Nephron (organoid): ENCODE results near the gene TNFSF11.

Experiments
- H3K27ac Mint-ChIP-seq, 3 experiments: 2 replicates each; pipeline ENCODE4 v1.8.0; 2020; ENCODE audit warnings: mixed read lengths in 3 of 3, mild to moderate bottlenecking in 2 of 3, moderate library complexity in 1 of 3
- H3K27me3 Mint-ChIP-seq: 2 replicates; pipeline ENCODE4 v1.8.0; 2021; ENCODE audit warnings: low read depth, mild to moderate bottlenecking, moderate library complexity, mixed read lengths
- H3K36me3 Mint-ChIP-seq: 2 replicates; pipeline ENCODE4 v1.8.0; 2020; ENCODE audit warnings: low read depth, mixed read lengths
- H3K4me1 Mint-ChIP-seq: 2 replicates; pipeline ENCODE4 v1.8.0; 2020; ENCODE audit warnings: mixed read lengths
- H3K4me3 Mint-ChIP-seq, 3 experiments: 2 replicates each; pipeline ENCODE4 v1.8.0; 2020; ENCODE audit warnings: mild to moderate bottlenecking in 3 of 3, mixed read lengths in 3 of 3, moderate library complexity in 2 of 3
- H3K9me3 Mint-ChIP-seq: 2 replicates; pipeline ENCODE4 v1.8.0; 2020; ENCODE audit warnings: mixed read lengths
- TF ChIP-seq, protein P1 (sequence below), 3 experiments: fragments of 200-600 bp; sonication (generic); IDR thresholded peaks; one replicate each; pipeline ENCODE4 v1.5.0; 2021; ENCODE audit warnings: antibody characterized with exemption in 3 of 3; ENCODE audit not compliant: unreplicated experiment in 3 of 3

Gene TNFSF11

DNA sequence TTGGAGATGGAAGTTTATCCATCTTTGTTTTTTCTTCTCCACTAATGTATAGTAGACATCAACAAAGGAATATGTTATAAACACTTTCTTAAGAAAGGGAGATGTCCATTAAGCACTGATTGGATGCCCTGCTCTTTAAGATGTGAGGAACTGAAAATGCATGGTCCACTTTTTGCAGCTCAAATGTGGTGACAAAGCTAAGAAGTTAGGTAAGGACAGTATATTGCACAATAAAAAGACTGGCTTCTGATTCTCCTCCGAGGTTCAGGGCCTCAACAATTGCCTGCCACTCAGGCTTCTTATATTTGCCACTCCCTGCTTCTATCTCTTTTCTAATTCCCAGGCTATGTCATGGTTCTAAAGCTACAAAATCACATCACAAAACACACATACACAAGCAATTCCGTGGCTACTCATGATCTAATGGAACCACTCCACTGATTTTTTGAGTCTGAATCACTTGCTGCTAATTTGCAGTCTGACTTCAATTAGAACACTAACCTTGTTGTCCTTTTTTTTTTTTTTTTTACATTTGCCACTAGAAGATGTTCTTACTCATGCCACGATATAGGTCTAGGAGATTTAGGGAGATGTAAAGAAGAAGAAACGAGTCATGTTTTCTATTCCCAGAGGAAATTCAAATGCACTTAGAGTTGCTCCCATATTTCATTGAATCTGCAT is 29.6 kb upstream of the TNFSF11 start:
- peaks cover 3% of the 10 kb centered on the region for H3K27me3 Mint-ChIP-seq

DNA sequence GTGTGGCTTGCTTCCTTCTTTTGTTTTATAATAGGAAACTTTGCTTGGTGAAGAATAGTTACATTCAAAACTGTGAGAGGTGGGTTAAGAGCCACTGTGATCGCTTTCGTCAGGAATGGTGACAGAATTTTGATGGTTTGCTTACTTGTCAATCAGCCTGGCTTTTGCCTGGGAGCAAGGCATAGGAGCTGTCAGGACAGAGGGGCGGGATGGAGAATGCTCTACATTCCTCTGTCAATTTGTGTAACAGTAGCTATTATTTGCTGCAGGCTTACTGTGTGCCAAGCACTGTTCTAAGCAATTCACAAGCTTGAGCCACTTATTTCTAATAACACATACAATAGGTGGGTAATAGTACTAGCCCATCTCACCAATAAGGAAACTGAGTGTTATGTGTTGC is 28.1 kb upstream of the TNFSF11 start:
- H3K27me3 Mint-ChIP-seq, result peaks cover 3% of the 10 kb centered on the region
- no peaks in the 10 kb centered on the region for H3K36me3 Mint-ChIP-seq
- TF ChIP-seq, protein P1, sequence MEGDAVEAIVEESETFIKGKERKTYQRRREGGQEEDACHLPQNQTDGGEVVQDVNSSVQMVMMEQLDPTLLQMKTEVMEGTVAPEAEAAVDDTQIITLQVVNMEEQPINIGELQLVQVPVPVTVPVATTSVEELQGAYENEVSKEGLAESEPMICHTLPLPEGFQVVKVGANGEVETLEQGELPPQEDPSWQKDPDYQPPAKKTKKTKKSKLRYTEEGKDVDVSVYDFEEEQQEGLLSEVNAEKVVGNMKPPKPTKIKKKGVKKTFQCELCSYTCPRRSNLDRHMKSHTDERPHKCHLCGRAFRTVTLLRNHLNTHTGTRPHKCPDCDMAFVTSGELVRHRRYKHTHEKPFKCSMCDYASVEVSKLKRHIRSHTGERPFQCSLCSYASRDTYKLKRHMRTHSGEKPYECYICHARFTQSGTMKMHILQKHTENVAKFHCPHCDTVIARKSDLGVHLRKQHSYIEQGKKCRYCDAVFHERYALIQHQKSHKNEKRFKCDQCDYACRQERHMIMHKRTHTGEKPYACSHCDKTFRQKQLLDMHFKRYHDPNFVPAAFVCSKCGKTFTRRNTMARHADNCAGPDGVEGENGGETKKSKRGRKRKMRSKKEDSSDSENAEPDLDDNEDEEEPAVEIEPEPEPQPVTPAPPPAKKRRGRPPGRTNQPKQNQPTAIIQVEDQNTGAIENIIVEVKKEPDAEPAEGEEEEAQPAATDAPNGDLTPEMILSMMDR (IDR thresholded peaks at IDR 0.05; ENCODE audit: unreplicated experiment in 3 of 3), result no peak
- H3K9me3 Mint-ChIP-seq, result no peaks in the 10 kb centered on the region
- H3K4me3 Mint-ChIP-seq, result no peak overlapping the region
- H3K4me1 Mint-ChIP-seq, result peaks cover 6% of the 10 kb centered on the region
- H3K27ac Mint-ChIP-seq, result peak overlapping the region in 1 of 3 experiments; percentile 51

More for the DNA sequence above, 29.6 kb upstream of the TNFSF11 start:
- H3K9me3 Mint-ChIP-seq, result no peaks in the 10 kb centered on the region
- peaks cover 6% of the 10 kb centered on the region for H3K4me1 Mint-ChIP-seq
- TF ChIP-seq, protein P1 (IDR thresholded peaks at IDR 0.05; ENCODE audit: unreplicated experiment in 3 of 3), result no peak
- no peaks in the 10 kb centered on the region for H3K36me3 Mint-ChIP-seq
- no peak overlapping the region for H3K4me3 Mint-ChIP-seq
- H3K27ac Mint-ChIP-seq, result no peak overlapping the region

DNA sequence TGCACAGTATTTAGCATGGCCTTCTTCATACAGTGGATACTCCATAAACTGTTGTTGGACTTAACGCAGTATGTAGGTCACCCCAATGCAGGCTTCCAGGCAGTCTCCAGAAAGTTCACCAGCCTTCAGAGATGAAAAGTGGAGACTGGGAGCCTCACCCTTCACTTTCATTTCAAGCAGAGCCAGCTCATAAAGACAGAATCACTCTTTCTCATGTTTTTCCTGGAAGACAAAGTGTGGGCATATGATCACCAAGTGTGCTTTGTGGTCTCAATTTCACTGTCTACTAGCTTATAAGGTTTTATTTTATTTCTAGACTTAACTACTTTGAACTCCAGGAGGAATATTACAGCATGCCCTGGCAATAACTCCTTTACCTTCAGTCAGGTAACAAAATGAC is 26.3 kb upstream of the TNFSF11 start:
- TF ChIP-seq, protein P1 (IDR thresholded peaks at IDR 0.05; ENCODE audit: unreplicated experiment in 3 of 3), result no peak
- Mint-ChIP-seq H3K9me3 (no peaks in the 10 kb centered on the region), H3K4me1 (peaks cover 6% of the 10 kb centered on the region), H3K27ac (no peak overlapping the region), H3K36me3 (no peaks in the 10 kb centered on the region), H3K4me3 (no peak overlapping the region), H3K27me3 (no peaks in the 10 kb centered on the region)

DNA sequence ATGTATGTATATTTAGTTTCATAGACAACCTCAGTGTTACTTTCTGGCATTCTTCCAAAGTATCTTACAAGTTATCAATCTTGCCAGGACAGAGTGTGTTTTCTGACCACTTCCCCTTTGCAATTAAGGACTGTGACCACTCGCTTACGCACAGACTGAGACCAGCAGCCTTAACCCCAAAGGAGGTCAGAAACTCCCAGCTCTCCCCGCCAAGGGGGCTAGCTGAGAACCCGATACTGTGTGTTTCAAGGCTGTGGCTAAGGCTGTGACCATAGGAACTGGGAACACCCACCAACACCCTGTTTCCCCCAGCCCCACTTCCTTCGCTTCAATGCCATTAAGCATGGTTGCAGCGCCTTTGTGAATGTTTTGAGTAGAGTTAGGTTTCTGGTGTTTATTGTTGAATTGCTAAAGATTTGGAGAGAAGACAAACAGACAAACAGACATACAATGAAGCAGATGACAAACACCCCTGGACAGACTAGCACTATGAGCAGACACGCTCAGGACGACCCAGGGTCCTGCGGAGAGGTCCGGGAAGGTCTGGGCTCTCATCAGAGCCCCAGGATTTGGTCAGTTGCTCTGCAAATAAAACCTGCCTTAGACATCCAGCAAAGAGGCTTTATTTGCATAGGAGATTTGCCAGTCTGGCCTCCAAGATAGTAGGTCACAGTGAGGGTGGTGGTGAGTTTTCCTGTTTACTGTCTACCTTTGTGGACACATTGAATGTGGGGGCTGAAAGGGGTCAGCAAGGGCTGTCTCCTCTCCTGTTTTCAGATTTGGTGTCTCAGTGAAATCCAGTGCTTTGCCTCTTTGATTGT is 25.0 kb upstream of the TNFSF11 start:
- H3K27me3 Mint-ChIP-seq, result no peaks in the 10 kb centered on the region
- H3K36me3 Mint-ChIP-seq, result no peaks in the 10 kb centered on the region
- H3K9me3 Mint-ChIP-seq, result no peaks in the 10 kb centered on the region
- TF ChIP-seq, protein P1 (IDR thresholded peaks at IDR 0.05; ENCODE audit: unreplicated experiment in 3 of 3), result no peak
- H3K4me3 Mint-ChIP-seq, result no peak overlapping the region
- peaks cover 6% of the 10 kb centered on the region for H3K4me1 Mint-ChIP-seq
- H3K27ac Mint-ChIP-seq, result peak overlapping the region in 1 of 3 experiments; percentile 26

DNA sequence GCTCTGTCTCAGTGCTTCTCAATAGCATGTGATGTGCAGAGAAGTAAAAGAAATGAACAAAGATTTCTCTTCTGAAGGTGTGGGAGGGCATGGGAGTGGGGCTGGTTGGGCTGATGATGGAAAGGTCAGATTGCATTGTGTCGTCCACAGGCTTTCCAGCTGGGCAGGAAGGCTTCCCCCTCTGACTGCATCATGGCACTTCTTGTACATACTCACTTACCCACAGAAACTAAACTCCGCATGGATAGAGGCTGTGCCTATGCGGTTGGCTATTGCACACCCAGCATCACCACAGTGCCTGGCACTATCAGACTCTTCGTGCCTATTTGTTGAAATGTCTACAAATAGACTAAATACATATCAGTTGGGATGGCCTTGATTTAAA is 24.4 kb upstream of the TNFSF11 start:
- Mint-ChIP-seq H3K4me3 (no peak overlapping the region), H3K9me3 (no peaks in the 10 kb centered on the region), H3K27me3 (no peaks in the 10 kb centered on the region), H3K27ac (peak overlapping the region in 1 of 3 experiments; percentile 26), H3K36me3 (no peaks in the 10 kb centered on the region), H3K4me1 (peaks cover 6% of the 10 kb centered on the region)
- TF ChIP-seq, protein P1 (IDR thresholded peaks at IDR 0.05; ENCODE audit: unreplicated experiment in 3 of 3), result no peak
